ENCODE measurements around the gene NCOA3.
"Not testable (repeated sequence)": the region's sequence is repeated elsewhere in the genome, so short reads cannot be mapped to it uniquely, and the experiment has no call there.

Gene NCOA3

DNA sequence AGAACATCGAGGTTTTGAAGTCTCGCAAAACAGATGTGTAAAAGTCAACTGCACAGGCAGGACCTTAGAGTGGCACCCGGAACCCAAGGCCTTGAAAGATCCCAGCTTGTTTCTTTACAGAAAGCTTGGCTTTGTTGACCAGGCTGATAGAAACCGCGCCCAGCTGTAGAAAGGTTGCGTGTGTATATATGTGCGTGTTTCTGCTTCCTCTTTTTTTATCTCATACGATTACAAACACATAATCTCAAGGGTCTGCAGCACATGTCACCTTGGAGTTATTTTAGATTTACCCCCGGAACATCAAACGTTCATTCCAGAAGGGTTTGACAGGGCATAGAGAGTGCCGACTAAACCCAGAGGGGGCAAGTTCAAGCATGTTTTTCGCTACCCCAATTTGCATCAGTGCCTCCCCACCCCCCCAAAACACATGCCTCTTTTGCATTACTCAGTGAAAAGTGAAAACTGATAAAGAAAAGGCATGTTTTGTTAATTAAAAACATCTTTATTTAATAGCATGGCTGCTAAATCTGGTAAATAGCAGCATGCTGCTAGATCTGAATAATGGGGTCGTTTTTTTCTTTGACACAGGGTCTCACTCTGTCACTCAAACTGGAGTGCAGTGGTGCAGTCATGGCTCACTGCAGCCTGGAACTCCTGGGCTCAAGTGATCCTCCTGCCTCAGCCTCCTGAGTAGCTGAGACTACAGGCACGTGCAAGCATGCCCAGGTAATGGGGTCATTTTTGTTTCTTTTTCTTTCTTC lies 33.2 kb upstream of the NCOA3 start:
- no peak for DNase-seq

- DNase-seq: no peak
Observed at GRCh38 chr20:47475419-47476044, 26.2 kb upstream of the NCOA3 start.

DNA sequence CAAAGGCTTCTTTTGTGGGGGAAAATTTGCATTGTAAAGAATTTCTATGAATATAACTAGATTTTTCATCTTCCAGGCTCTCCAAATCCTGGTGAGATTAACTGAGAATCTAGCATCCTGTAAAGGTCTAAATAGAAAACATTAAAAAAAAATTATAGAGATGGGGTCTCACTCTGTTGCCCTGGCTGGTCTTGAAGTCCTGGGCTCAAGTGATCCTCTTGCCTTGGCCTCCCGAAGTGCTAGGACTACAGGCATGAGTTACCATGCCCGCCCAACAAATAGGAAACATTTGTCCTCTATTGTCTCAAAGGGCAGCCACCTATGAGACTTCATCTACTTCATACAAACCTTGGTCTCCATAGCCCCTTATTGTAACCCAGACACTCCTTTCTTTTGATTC lies 25.2 kb upstream of the NCOA3 start:
- DNase-seq: no peak

- DNase-seq: no peak
Observed at GRCh38 chr20:47479093-47479492, 22.6 kb upstream of the NCOA3 start.

- no peak for DNase-seq
Observed at GRCh38 chr20:47479506-47479905, 22.2 kb upstream of the NCOA3 start.

DNA sequence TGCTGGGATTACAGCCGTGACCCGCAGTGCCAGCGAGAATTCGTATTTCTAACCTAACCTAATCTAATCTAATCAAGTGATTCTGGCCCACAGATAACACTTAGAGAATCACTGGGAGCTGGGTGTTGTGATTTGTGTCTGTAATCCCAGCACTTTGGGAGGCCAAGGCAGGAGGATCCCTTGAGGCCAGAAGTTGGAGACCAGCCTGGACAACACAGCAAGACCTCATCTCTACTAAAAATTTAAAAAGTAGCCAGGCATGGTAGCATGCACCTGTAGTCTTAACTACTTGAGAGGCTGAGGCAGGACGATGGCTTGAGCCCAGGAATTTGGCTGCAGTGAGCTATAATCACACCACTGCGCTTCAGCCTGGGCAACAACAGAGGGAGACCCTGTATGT lies 21.4 kb upstream of the NCOA3 start:
- no peak for DNase-seq

- no peak for DNase-seq
Observed at GRCh38 chr20:47480705-47481104, 21.0 kb upstream of the NCOA3 start.

DNA sequence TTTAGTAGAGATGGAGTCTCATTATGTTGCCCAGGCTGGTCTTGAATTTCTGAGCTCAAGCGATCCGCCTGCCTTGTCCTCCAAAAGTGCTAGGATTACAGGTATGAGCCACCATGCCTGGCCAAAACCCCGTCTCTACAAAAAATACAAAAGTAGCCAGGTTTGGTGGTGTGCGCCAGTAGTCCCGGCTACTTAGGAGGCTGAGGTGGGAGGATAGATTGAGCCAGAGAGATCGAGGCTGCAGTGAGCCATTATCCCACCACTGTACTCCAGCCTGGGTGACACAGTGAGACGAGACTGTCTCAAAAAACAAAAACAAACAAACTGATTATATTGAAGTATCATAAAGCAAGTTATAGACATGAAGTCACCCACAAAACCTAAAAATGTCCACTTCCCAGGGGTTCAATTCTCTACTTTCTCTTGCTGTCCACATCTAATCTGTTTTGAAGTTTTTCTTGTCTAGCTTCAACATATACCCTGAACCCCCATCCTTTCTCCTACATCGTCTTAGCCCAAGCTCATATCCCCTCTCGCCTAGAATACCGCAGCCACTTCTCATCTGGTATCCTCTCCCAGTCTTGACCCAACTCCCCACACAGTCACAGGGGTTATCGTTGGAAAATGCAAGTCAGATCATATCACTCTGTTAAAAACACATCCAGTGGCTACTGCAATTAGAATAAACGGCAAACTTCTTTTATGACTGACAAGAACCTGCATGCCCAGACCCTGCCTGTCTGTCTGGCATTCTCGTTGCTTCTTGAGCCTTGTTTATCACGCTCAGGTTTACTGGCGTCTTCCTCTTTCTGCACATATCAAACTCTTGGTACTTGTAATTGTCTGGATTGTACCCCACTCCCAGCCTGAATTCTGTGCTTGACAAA lies 20.1 kb upstream of the NCOA3 start:
- no peak for DNase-seq

DNA sequence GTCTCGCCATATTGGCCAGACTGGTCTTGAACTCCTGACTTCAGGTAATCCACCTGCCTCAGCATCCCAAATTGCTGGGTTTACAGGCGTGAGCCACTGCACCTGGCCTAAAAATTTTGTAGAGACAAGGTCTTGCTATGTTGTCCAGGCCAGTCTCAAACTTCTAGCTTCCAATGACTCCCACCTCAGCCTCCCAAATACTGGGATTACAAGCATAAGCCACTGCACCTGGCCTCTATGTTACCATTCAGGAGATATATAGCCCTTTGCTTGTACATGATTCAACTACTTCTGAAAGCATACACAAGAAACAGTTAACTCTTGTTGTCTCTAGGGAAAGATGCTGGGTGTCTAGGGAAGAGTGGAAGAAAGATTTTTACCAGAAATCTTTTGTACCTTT lies 19.0 kb upstream of the NCOA3 start:
- DNase-seq: no peak

- DNase-seq: no peak
Observed at GRCh38 chr20:47484303-47484702, 17.4 kb upstream of the NCOA3 start.

DNA sequence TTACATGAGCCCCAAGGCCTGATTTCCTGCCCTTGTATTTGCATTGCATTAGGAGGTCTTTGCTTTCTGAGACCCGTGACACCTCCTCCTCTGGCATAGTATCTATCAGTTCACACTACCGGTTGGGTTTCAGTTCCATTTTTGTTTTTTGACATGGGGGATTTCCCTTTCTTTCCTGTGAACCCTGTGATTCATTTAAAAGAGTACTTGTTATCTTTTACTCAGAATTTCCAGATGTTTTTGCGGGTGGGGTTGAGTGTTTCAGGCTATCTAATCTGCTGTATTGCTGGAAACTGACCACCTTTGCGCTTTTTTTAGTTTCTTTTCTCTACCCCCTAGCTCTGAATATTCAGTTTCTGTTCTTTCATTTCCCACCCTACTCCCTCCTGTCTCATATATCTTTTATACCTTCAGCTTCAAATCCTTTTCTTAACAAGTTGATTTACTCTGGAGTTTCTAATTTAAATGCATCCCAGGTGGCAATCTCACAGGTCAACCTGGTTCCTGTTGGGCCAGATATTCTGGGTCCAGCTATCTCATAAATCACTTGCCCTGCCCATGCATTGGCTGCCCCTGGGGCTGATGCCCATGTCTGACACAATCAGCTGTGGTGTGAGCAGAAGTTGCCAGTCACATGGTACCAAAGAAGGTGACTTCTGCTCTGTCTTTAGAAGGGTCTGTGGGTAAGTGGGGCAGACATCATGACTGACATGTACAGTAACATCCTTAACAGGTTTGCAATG lies 14.3 kb upstream of the NCOA3 start:
- peak; percentile 60 for DNase-seq

DNA sequence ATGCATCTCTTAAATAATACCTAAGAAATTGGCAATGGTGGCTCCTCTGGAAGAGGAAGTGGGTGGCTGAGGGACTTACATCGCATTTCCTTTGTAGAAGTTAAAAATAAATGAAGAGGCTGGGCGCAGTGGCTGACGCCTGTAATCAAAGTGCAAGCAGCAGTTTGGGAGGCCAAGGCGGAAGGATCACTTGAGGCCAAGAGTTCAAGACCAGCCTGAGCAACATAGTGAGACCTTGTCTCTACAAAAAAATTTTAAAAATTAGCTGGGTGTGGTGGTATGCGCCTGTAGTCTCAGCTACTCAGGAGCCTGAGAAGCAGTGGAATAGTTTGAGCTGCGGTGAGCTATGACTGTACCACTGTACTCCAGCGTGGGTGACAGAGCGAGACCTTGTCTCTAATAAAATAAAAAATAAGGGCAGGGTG lies 12.2 kb upstream of the NCOA3 start:
- peak; percentile 35 to 43 for DNase-seq

DNA sequence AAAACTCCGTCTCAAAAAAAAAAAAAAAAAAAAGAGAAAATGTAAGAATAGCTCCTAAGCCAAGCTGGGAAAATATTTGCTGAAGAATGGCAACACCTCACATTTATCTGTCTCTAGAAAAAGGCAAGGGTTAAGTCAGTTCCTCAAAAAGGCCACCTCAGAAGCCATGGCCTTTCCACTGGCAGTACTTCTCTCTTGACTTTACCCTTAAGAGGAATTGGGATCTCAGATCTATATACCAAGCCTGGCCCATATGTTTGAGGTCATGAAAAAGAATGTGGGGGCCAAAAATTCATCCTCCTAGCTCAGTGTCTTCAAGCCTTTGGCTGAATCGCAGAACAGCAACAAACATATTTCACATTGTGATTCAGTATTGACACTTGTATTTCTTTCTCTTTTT lies 10.9 kb upstream of the NCOA3 start:
- no peak for DNase-seq

GRCh38 chr20:47492284-47492683 lies 9.4 kb upstream of the NCOA3 start:
- no peak for DNase-seq

DNA sequence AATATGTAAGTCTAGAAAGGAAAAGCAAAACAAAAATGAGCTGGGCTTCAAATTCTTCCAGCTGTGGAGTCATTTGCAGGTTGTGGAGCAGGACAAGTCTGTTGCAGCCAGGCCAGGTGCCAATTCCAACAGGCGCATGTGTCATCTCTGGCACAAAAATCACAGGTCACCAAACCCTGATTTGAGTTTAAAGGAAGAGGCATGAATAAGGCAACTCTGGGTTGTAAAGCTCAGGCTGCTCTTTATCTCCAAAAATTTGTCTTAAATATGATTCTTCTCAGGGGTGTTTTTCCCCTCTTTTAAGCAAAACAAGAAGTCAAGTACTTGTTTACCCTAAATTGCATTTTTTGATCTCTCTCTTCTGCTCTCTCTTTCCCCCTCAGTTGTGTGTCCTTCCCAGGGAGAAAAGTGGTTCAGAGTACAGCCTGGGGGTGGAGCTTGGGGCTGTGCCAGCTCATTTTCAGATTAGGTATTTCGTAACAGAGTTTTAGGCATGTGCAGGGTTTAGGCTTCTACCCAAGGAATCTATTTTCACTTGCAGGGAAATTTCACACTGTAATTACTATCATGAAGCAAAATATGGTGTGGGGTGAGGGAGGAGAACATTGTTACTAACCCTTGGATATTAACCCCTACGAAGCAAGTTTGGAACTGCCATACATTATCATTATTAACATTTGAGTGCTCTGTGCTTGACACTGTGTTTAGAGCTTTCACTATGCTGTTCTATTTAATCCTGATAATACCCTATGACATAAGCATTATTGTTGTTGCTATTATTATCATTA lies 8.3 kb upstream of the NCOA3 start:
- peak; percentile 53 to 58 for DNase-seq

DNA sequence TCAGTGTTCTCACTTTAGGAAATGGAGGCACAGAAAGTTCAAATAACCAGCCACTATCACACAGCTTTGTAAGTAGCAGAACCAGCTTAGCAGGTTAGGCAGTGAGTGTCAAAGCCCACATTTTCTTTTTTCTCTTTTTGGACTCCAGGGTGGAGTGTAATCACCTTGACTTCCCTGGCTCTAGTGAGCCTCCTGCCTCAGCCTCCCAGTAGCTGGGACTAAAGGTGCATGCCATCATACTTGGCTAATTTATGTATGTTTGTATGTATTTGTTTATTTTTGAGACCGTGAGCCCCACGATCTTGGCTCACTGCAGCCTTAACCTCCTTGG lies 7.8 kb upstream of the NCOA3 start:
- DNase-seq: no peak

- not testable (repeated sequence) for DNase-seq
Observed at GRCh38 chr20:47494606-47495005, 7.1 kb upstream of the NCOA3 start.

- no peak for DNase-seq
Observed at GRCh38 chr20:47496118-47496517, 5.6 kb upstream of the NCOA3 start.

- DNase-seq: no peak
Observed at GRCh38 chr20:47498606-47499005, 3.1 kb upstream of the NCOA3 start.

DNA sequence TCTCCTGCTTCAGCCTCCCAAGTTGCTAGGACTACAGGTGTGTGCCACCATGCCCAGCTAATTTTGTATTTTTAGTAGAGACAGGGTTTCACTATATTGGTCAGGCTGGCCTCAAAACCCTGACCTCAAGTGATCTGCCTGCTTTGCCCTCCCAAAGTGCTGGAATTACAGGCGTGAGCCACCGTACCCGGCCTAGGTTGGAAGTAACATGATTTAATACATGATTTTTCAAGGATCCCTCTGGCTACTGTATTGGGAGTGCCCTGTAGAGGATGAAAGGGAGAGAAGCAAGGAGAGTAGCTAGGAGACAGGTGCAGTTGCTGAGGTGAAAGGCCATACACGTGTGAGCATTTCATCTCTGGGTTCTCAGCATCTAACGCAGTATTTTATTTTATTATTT lies 2.6 kb upstream of the NCOA3 start:
- DNase-seq: no peak

DNA sequence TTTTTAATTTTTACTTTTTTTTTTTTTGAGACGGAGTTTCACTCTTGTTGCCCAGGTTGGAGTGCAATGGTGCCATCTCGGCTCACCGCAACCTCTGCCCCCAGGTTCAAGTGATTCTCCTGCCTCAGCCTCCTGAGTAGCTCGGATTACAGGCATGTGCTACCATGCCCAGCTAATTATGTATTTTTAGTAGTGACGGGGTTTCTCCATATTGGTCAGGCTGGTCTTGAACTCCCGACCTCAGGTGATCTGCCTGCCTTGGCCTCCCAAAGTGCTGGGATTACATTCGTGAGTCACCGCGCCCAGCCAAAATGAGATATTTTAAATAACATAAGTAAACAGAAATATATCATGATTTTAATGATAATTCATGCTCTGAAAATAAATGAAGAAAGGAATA lies 1.6 kb upstream of the NCOA3 start:
- not testable (repeated sequence) for DNase-seq

DNA sequence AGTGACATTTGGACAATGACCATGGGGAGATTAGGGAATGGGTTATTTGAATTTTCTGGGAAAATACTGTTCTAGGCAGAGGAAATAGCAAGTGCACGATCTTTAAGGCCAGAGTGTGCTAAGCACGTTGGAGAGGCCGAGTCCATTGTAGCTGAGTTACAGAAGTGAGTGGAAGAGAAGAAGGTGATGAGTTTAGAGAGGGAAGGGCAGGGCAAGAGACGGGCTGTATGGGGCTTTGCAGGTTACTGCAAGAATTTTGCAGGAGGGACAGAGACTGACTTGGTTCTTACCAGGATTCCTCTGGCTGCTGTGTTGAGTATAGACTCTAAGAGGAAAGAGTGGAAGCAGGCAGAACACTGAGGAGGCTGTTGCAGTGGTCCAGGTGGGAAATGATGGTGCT lies 1.1 kb upstream of the NCOA3 start:
- no peak for DNase-seq
